Epidermal melanocyte (primary cell): ENCODE data around the gene MORN3.
"Not testable (repeated sequence)": the region's sequence is repeated elsewhere in the genome, so short reads cannot be mapped to it uniquely, and the experiment has no call there.

Experiments
- DNase-seq: peaks from one replicate; pipeline ENCODE4 v3.0.0; 2011; ENCODE audit warnings: low spot score; ENCODE audit not compliant: insufficient read length

Gene MORN3

GRCh38 chr12:121641343-121641630, 28.2 kb downstream of the MORN3 start:
- DNase-seq, result no peak

- DNase-seq, result no peak
These were observed 30.9 kb downstream of the MORN3 start for GRCh38 chr12:121638298-121639202.

- no peak for DNase-seq
These were observed 32.1 kb downstream of the MORN3 start for GRCh38 chr12:121637231-121637914.

- DNase-seq, result no peak
These were observed 34.6 kb downstream of the MORN3 start for GRCh38 chr12:121634836-121635235.

- not testable (repeated sequence) for DNase-seq
These were observed 35.6 kb downstream of the MORN3 start for GRCh38 chr12:121633833-121634196.

GRCh38 chr12:121632069-121632970, 37.1 kb downstream of the MORN3 start:
- no peak for DNase-seq

GRCh38 chr12:121630791-121631355, 38.6 kb downstream of the MORN3 start:
- no peak for DNase-seq

- DNase-seq, result no peak
These were observed 40.9 kb downstream of the MORN3 start for GRCh38 chr12:121628536-121628935.

- peak; percentile 22 for DNase-seq
These were observed 41.4 kb downstream of the MORN3 start for GRCh38 chr12:121628037-121628436.

GRCh38 chr12:121626853-121627640, 42.4 kb downstream of the MORN3 start:
- peak; percentile 50 for DNase-seq

GRCh38 chr12:121626087-121626852, 43.2 kb downstream of the MORN3 start, which contains the start of gene ORAI1:
Gene ORAI1, plus strand, starts transcription at chr12:121626530.
- DNase-seq, result peak; percentile 85

GRCh38 chr12:121620333-121620891, 49.0 kb downstream of the MORN3 start:
- no peak for DNase-seq

- no peak for DNase-seq
These were observed 50.7 kb downstream of the MORN3 start for GRCh38 chr12:121618659-121619233.

GRCh38 chr12:121614872-121615467, 54.5 kb downstream of the MORN3 start:
- no peak for DNase-seq

GRCh38 chr12:121613462-121613861, 56.0 kb downstream of the MORN3 start:
- DNase-seq, result no peak

- no peak for DNase-seq
These were observed 58.1 kb downstream of the MORN3 start for GRCh38 chr12:121611306-121611705.

- DNase-seq, result no peak
These were observed 59.0 kb downstream of the MORN3 start for GRCh38 chr12:121610239-121611149.

- no peak for DNase-seq
These were observed 61.2 kb downstream of the MORN3 start for GRCh38 chr12:121608301-121608700.
